HL-60 (cell line): Measurements from ENCODE around the gene TLE3.

Experiments
- DNase-seq, 2 experiments: peaks; one replicate each; pipeline ENCODE4 v3.0.0-alpha.2; 2010 to 2020; ENCODE audit warnings: low read depth in 1 of 2, low spot score in 1 of 2
- H3K27ac ChIP-seq: fragments of 250-450 bp; sonication (Bioruptor Pico); replicated peaks from 2 replicates; pipeline ENCODE4 v1.5.1; 2020; ENCODE audit warnings: mild to moderate bottlenecking, moderate library complexity
- H3K27me3 ChIP-seq: fragments of 250-450 bp; sonication (Bioruptor Pico); 2 replicates; pipeline ENCODE4 v1.5.1; 2021; ENCODE audit warnings: mild to moderate bottlenecking, moderate library complexity; ENCODE audit not compliant: insufficient read depth, poor library complexity, severe bottlenecking
- H3K4me3 ChIP-seq: replicated peaks from 2 replicates; pipeline ENCODE4 v1.5.1; 2011; ENCODE audit warnings: mild to moderate bottlenecking, control low read depth, low read length; ENCODE audit not compliant: insufficient read depth
- GABPA ChIP-seq: IDR thresholded peaks from 2 replicates; pipeline ENCODE4 v1.6.1; 2012; ENCODE audit warnings: low read depth
- POLR2AphosphoS5 ChIP-seq: IDR thresholded peaks from 2 replicates; pipeline ENCODE4 v1.6.1; 2012; ENCODE audit warnings: low read depth
- SPI1 ChIP-seq: IDR thresholded peaks from 2 replicates; pipeline ENCODE4 v1.6.1; 2012; ENCODE audit warnings: low read depth, mild to moderate bottlenecking, borderline replicate concordance
- TF ChIP-seq, protein P1 (sequence below): IDR thresholded peaks from 2 replicates; pipeline ENCODE4 v1.6.1; 2012; ENCODE audit warnings: low read depth; ENCODE audit not compliant: insufficient replicate concordance
- TF ChIP-seq, protein P2 (sequence below): IDR thresholded peaks from one replicate; pipeline ENCODE4 v1.5.1; 2011; ENCODE audit warnings: low read length, control low read depth, inconsistent platforms; ENCODE audit not compliant: insufficient read depth

The TLE3 gene

DNA sequence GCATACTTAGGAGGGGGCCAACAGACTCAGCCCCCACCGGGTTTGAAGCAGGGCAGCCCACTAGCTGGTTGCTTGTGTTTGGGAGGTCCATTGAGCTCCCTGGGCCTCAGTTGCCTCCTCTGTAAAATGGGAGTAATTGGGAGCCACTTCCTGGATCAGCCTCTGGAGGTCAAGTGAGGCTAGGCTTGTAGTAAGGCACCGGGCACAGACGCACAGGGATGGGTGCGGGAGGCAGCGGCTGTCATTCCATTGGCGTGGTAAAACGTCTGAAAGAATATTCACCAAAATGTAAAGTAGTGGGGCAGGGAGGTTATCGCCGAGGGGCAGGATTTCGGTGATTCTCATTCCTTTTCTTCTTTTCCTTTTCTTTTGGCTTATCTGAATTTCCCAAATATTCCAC, 64.6 kb downstream of the TLE3 start:
- H3K27ac ChIP-seq = no peak overlapping the region

DNA sequence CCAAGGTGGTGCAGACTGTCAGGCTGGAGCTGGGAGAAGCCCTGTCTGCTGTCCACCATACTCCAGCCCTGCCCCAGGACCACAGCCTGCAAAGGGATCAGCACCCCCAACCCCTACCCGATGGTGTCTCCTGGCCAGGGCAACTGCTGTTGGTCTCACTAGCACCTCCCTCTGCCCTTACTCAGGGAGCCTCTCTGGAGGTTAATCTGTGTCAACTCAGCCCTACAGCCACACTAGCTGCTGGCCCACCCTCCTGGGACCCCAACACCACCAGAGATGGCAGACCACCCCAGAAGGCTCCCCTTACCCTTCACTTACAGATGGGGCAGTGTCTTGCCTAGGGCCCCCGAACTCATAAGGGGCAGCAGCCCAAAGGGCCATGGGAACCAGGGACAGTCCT, 65.2 kb downstream of the TLE3 start:
- no peak overlapping the region for H3K4me3 ChIP-seq
- TF ChIP-seq SPI1 = no peak
- no peak for TF ChIP-seq POLR2AphosphoS5
- TF ChIP-seq, protein P1, sequence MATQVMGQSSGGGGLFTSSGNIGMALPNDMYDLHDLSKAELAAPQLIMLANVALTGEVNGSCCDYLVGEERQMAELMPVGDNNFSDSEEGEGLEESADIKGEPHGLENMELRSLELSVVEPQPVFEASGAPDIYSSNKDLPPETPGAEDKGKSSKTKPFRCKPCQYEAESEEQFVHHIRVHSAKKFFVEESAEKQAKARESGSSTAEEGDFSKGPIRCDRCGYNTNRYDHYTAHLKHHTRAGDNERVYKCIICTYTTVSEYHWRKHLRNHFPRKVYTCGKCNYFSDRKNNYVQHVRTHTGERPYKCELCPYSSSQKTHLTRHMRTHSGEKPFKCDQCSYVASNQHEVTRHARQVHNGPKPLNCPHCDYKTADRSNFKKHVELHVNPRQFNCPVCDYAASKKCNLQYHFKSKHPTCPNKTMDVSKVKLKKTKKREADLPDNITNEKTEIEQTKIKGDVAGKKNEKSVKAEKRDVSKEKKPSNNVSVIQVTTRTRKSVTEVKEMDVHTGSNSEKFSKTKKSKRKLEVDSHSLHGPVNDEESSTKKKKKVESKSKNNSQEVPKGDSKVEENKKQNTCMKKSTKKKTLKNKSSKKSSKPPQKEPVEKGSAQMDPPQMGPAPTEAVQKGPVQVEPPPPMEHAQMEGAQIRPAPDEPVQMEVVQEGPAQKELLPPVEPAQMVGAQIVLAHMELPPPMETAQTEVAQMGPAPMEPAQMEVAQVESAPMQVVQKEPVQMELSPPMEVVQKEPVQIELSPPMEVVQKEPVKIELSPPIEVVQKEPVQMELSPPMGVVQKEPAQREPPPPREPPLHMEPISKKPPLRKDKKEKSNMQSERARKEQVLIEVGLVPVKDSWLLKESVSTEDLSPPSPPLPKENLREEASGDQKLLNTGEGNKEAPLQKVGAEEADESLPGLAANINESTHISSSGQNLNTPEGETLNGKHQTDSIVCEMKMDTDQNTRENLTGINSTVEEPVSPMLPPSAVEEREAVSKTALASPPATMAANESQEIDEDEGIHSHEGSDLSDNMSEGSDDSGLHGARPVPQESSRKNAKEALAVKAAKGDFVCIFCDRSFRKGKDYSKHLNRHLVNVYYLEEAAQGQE = no peak
- TF ChIP-seq, protein P2, sequence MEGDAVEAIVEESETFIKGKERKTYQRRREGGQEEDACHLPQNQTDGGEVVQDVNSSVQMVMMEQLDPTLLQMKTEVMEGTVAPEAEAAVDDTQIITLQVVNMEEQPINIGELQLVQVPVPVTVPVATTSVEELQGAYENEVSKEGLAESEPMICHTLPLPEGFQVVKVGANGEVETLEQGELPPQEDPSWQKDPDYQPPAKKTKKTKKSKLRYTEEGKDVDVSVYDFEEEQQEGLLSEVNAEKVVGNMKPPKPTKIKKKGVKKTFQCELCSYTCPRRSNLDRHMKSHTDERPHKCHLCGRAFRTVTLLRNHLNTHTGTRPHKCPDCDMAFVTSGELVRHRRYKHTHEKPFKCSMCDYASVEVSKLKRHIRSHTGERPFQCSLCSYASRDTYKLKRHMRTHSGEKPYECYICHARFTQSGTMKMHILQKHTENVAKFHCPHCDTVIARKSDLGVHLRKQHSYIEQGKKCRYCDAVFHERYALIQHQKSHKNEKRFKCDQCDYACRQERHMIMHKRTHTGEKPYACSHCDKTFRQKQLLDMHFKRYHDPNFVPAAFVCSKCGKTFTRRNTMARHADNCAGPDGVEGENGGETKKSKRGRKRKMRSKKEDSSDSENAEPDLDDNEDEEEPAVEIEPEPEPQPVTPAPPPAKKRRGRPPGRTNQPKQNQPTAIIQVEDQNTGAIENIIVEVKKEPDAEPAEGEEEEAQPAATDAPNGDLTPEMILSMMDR = no peak
- no peak for TF ChIP-seq GABPA
- DNase-seq = no peak
- no peaks in the 10 kb centered on the region for H3K27me3 ChIP-seq
- H3K27ac ChIP-seq = no peak overlapping the region

More for the DNA sequence above, 64.6 kb downstream of the TLE3 start:
- TF ChIP-seq SPI1 (no peak), GABPA (no peak), POLR2AphosphoS5 (no peak)
- TF ChIP-seq, protein P1 = no peak
- TF ChIP-seq, protein P2 = no peak
- no peaks in the 10 kb centered on the region for H3K27me3 ChIP-seq
- no peak overlapping the region for H3K4me3 ChIP-seq
- DNase-seq = no peak

DNA sequence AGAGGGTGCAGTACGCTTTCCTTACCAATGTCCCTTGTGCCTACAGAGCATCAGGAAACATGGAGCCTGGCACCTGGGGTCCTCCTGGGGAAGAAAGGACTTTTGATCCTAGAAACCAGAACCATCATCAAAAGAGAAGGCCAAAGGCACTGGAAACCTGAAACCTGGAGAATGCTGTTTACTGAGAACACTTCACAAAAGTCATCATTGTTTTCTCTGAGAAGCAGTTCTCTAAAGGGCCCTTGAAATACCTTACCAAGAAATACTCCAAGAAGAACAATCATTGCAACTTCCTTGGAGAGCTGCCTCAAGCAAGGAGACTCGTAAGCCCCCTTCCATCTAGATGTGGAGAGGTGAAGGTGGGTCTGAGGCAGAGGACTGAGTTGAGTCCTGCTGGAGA, 66.0 kb downstream of the TLE3 start:
- TF ChIP-seq SPI1 (no peak), POLR2AphosphoS5 (no peak), GABPA (no peak)
- TF ChIP-seq, protein P1 = no peak
- TF ChIP-seq, protein P2 = no peak
- DNase-seq = no peak
- no peak overlapping the region for H3K27ac ChIP-seq
- no peaks in the 10 kb centered on the region for H3K27me3 ChIP-seq
- H3K4me3 ChIP-seq = no peak overlapping the region
